ENCODE data around the gene OR2A5. TPM values are rescaled to one million over a fixed set of nuclear protein-coding genes. Genes with fewer than 3 reads are reported as not detected.

Gene OR2A5
- total RNA-seq, 1 experiment from 2014 or later: not detected

DNA sequence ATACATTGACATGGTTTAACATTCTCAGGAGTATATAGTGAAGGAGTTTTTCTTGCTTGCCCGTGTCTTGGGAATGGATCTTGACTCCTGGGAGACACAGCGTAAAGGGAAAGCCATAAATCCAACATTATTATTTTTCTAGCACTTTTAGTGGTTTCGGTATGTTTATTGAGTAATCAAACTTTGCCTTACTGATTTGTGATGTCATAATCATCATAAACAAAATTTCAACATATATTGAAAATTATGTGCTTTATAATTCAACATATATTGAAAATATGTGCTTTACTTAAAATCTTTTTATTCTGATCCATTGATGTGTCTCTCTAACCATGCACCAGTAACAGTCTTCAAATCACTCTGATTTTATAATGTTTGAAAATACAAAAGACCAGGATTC lies 20.2 kb upstream of the OR2A5 start (continued):
- TF ChIP-seq, protein P1, sequence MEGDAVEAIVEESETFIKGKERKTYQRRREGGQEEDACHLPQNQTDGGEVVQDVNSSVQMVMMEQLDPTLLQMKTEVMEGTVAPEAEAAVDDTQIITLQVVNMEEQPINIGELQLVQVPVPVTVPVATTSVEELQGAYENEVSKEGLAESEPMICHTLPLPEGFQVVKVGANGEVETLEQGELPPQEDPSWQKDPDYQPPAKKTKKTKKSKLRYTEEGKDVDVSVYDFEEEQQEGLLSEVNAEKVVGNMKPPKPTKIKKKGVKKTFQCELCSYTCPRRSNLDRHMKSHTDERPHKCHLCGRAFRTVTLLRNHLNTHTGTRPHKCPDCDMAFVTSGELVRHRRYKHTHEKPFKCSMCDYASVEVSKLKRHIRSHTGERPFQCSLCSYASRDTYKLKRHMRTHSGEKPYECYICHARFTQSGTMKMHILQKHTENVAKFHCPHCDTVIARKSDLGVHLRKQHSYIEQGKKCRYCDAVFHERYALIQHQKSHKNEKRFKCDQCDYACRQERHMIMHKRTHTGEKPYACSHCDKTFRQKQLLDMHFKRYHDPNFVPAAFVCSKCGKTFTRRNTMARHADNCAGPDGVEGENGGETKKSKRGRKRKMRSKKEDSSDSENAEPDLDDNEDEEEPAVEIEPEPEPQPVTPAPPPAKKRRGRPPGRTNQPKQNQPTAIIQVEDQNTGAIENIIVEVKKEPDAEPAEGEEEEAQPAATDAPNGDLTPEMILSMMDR (IDR thresholded peaks at IDR 0.05 in 2 of 3, conservative IDR thresholded peaks at IDR 0.05 in 1 of 3; ENCODE audit: borderline replicate concordance in 1 of 3, insufficient read depth in 1 of 3, low read depth in 2 of 3, low read length in 2 of 3): no peak
- TF ChIP-seq EZH2 (IDR thresholded peaks at IDR 0.05) (no peak), CEBPB (IDR thresholded peaks at IDR 0.05; ENCODE audit: low read depth) (no peak)

DNA sequence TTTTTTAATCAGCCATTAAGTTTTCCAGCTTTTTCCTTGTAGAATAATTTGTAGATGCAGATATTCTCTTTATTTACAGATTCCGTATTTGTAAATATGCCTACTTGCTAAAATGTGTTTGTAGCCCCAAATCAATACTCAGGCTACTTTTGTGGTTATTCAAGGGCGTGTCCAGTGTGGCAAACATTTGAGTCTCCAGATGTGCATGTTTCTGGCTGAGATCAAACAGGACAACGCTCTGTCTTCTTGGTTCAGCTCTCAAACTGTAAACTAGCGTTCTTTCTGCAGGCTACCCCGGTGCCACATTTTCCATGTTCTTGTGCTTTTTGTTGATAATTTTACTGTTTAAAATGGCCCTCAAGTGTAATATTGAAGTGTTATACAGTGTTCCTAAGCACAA lies 16.2 kb upstream of the OR2A5 start:
- RAD21 ChIA-PET (ENCODE audit: low non-redundant PET in 1 of 2, low total read pairs in 2 of 2, uncharacterized antibody in 2 of 2, unreplicated experiment in 2 of 2): no interaction called here
- DNase-seq (ENCODE audit: low read depth, low spot score) (no peak), ATAC-seq (no peak)
- no peaks in the 10 kb centered on the region for H3K27me3 ChIP-seq (ENCODE audit: insufficient read depth, low read length)
- no peak overlapping the region for H2AFZ ChIP-seq (ENCODE audit: low read depth, low read length, poor library complexity, severe bottlenecking)
- H3K36me3 ChIP-seq (ENCODE audit: control insufficient read depth in 1 of 2, insufficient read depth in 2 of 2, low read length in 2 of 2): no peaks in the 10 kb centered on the region
- H3K9me3 ChIP-seq (ENCODE audit: control insufficient read depth in 1 of 2, insufficient read depth in 1 of 2, low read depth in 1 of 2, low read length in 2 of 2): no peaks in the 10 kb centered on the region
- no peak overlapping the region for H3K27ac ChIP-seq (ENCODE audit: low read depth, low read length)
- no peaks in the 10 kb centered on the region for H3K9me2 ChIP-seq (ENCODE audit: insufficient read depth)
- peaks cover 0 to 6% of the 10 kb centered on the region in 2 experiments; a peak in 2 of 4 replicates for H3K4me1 ChIP-seq (ENCODE audit: control insufficient read depth in 1 of 2, insufficient read depth in 2 of 2, low read length in 2 of 2)
- intact Hi-C loops (cut with micrococcal nuclease): loop anchor here (5.0 kb wide), 1 partner anchor 40 kb away; no protein-coding TSS in a partner anchor
- no peak overlapping the region for H3K9ac ChIP-seq (ENCODE audit: low read length)
- CTCF ChIA-PET: no interaction called here
- no peak overlapping the region for H3K4me2 ChIP-seq (ENCODE audit: low read length)
- H3K79me2 ChIP-seq (ENCODE audit: insufficient read depth, low read length): no peaks in the 10 kb centered on the region
- no TSS peak for BruUV-seq (replicated peaks)
- H3K4me3 ChIP-seq (replicated peaks in 1 of 2; ENCODE audit: low read depth in 1 of 2, low read length in 2 of 2): no peak overlapping the region
- no peaks in the 10 kb centered on the region for H4K20me1 ChIP-seq (ENCODE audit: insufficient read depth)
- TF ChIP-seq EGR1 (IDR thresholded peaks at IDR 0.05; ENCODE audit: low read depth) (no peak), TCF7L2 (IDR thresholded peaks at IDR 0.05; ENCODE audit: borderline replicate concordance, extremely low read depth, insufficient read depth, insufficient read length) (no peak), RAD21 (IDR thresholded peaks at IDR 0.05; ENCODE audit: low read depth) (no peak), EZH2phosphoT487 (IDR thresholded peaks at IDR 0.05; ENCODE audit: borderline replicate concordance) (no peak), POLR2AphosphoS5 (IDR thresholded peaks at IDR 0.05; ENCODE audit: low read depth, low read length) (no peak), ELF1 (IDR thresholded peaks at IDR 0.05; ENCODE audit: borderline replicate concordance, low read depth) (no peak), SP1 (IDR thresholded peaks at IDR 0.05; ENCODE audit: low read depth) (no peak), FOSL1 (IDR thresholded peaks at IDR 0.05; ENCODE audit: low read depth) (no peak), ZFX (IDR thresholded peaks at IDR 0.05) (no peak), SRF (IDR thresholded peaks at IDR 0.05; ENCODE audit: low read depth) (no peak), YY1 (IDR thresholded peaks at IDR 0.05; ENCODE audit: extremely low read depth, insufficient replicate concordance, low read depth, low read length) (no peak), ZNF274 (IDR thresholded peaks at IDR 0.05; ENCODE audit: low read depth, low read length) (no peak), JUND (IDR thresholded peaks at IDR 0.05) (no peak), SIN3A (IDR thresholded peaks at IDR 0.05; ENCODE audit: low read depth) (no peak)
- TF ChIP-seq, protein P2, sequence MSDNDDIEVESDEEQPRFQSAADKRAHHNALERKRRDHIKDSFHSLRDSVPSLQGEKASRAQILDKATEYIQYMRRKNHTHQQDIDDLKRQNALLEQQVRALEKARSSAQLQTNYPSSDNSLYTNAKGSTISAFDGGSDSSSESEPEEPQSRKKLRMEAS (IDR thresholded peaks at IDR 0.05): no peak
- TF ChIP-seq, protein P3, sequence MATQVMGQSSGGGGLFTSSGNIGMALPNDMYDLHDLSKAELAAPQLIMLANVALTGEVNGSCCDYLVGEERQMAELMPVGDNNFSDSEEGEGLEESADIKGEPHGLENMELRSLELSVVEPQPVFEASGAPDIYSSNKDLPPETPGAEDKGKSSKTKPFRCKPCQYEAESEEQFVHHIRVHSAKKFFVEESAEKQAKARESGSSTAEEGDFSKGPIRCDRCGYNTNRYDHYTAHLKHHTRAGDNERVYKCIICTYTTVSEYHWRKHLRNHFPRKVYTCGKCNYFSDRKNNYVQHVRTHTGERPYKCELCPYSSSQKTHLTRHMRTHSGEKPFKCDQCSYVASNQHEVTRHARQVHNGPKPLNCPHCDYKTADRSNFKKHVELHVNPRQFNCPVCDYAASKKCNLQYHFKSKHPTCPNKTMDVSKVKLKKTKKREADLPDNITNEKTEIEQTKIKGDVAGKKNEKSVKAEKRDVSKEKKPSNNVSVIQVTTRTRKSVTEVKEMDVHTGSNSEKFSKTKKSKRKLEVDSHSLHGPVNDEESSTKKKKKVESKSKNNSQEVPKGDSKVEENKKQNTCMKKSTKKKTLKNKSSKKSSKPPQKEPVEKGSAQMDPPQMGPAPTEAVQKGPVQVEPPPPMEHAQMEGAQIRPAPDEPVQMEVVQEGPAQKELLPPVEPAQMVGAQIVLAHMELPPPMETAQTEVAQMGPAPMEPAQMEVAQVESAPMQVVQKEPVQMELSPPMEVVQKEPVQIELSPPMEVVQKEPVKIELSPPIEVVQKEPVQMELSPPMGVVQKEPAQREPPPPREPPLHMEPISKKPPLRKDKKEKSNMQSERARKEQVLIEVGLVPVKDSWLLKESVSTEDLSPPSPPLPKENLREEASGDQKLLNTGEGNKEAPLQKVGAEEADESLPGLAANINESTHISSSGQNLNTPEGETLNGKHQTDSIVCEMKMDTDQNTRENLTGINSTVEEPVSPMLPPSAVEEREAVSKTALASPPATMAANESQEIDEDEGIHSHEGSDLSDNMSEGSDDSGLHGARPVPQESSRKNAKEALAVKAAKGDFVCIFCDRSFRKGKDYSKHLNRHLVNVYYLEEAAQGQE (IDR thresholded peaks at IDR 0.05; ENCODE audit: low read depth): no peak
- TF ChIP-seq, protein P4, sequence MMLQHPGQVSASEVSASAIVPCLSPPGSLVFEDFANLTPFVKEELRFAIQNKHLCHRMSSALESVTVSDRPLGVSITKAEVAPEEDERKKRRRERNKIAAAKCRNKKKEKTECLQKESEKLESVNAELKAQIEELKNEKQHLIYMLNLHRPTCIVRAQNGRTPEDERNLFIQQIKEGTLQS (IDR thresholded peaks at IDR 0.05): no peak
- POLR2A ChIA-PET: no interaction called here

All from HCT116 (cell line).